Panc1 (cell line): Measurements from ENCODE around the gene FHIT.

Source experiments
- CTCF ChIP-seq: fragments of 450-650 bp; IDR thresholded peaks from 2 replicates; pipeline ENCODE4 v1.5.1; 2017; ENCODE audit warnings: mild to moderate bottlenecking
- REST ChIP-seq, 2 experiments: IDR thresholded peaks; 2 replicates each; pipeline ENCODE4 v1.6.1; 2011 to 2012; ENCODE audit warnings: low read depth in 2 of 2, control low read depth in 1 of 2, low read length in 1 of 2, mild to moderate bottlenecking in 1 of 2, moderate library complexity in 1 of 2; ENCODE audit not compliant: insufficient read depth in 1 of 2

- no peak for TF ChIP-seq CTCF
- TF ChIP-seq REST (IDR thresholded peaks at IDR 0.05; ENCODE audit: insufficient read depth in 1 of 2, low read depth in 2 of 2, low read length in 1 of 2) = no peak
Measured at GRCh38 chr3:59750391-59750790, 1500.9 kb downstream of the FHIT start.
